Amygdala (tissue), 56 donors: ENCODE results near the gene GNAI2.
"Not testable (repeated sequence)": the region's sequence is repeated elsewhere in the genome, so short reads cannot be mapped to it uniquely, and the experiment has no call there.

Experiments used
- DNase-seq, 56 donors: peaks; one replicate each; lab custom pipeline; 2025; lab: John Stamatoyannopoulos, UW

The GNAI2 gene

DNA sequence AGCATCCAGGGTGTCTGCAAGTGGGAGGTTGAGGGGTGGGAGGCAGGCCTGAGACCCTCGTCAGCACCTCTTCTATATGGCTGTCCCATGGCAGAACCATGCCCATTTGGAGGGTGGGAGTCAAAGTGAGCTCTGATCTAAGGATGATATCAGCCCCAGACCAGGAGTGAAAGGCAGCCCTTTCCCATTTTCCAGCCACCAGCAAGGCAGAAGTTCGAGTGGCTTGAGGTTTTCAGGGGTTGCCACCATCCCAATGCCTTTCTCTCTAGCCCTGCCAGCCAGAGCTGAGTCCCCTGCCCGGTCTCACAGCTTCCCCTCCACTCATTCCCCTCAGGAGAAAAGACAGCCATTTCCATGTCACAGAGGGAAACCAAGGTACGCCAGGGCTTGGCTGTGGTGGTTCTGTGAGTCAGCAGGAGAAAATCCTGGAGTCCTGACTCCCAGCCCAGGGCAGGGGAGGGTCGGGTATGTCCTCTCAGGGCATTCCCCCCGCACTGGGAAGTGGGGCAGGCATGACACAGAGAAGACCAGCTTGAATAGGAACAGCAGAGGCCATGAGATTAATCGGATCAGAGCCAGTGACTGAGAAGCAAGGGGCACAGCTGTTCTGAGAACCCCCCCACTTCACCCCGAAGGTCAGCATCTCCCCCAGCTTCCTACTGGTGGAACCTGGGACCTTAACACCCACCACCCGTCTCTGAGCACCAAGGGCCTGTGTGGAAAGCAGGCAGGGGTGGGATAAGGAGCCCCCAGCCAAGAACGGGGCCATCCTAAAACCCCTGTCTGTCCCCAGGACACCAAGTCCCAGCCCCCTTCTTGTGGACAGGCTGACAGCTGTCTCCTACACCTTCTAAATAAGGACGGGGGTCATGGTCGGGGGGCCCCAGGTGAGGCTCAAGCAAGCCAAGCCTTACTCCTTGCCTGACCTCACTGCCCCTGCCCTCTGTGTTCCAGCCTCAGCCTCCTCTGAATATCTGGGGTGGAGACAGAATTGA is 31.9 kb upstream of the GNAI2 start:
- DNase-seq: no peak

DNA sequence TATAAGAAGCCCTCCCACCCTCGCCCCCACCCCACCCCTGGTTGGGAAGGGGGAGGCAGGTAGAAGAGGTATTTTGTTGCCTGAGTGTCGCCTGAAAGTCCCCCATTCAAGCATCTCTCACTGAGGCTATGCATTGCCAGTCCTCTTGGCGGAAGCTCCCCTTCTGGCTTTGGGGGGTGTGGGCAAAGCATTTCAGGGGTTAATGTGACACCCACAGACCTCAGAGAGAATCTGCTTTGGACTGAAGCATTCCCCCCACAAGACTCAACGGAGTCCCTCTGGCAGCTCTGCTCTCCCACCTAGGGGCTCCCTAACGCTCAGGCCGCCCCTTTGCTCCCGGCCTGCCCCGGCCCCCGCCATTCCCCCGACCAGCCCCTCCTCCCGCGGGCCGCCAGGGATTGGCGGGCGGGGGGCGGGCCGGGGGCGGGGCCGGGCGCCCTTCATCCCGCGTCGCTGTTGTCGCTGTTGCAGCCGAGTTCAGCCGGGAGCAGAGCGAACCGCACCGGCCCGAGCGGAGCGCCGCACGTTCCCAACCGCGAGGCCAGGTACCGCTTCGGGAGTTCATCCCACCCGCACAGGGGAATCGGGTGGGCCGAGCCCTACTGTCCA is 31.1 kb upstream of the GNAI2 start, which contains the start of gene SLC38A3:
Gene SLC38A3 (plus strand): TSS at position 468 of the 609 bp plus-strand sequence. CDS start 8,929 bp downstream, outside the sequence.
- DNase-seq: peak in 30 of 56 donors; percentile 19 to 67 (median 37)

DNA sequence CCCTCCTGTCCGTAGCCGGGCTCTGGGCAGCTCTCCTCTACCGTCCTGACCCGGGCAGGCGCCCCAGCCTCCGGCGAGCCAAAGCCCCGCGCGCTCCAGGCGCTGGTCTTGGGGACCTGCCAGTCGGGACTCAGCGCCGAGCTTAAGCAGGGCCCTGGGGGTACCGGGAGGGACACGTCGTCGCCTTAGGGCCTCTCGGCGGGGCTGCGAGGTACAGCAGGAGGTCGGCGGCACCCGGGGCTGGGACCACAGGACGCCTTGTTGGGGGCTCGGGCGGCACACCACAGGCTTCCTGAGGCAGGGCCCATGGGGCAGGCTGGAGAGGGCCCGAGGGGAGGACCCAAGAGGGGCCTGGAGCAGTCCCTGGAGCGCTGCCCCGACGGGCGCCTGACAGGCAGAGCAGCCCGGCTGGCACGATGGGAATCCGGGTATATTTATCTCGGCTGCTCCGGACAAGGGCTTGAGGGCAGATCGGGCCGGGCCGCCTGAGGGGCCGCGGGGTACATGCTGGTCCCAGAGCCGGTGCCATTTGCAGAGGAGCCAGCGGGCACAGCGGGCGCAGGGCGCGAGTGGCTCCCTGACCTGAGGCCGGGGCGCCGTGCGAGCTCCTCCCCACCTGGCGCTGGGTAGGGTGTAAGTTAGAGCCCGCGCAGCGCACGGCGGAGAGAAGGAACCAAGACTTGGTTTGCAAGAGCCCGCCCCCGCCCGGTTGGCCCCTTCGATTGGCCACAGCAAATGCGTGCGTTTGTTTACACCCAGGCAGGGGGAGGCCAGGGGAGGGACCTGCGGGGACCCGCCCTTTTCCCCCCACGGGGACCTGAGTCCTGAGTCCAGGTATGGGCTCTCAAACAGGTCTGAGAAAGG is 30.4 kb upstream of the GNAI2 start:
- peak in 18 of 56 donors; percentile 12 to 60 (median 40) for DNase-seq

DNA sequence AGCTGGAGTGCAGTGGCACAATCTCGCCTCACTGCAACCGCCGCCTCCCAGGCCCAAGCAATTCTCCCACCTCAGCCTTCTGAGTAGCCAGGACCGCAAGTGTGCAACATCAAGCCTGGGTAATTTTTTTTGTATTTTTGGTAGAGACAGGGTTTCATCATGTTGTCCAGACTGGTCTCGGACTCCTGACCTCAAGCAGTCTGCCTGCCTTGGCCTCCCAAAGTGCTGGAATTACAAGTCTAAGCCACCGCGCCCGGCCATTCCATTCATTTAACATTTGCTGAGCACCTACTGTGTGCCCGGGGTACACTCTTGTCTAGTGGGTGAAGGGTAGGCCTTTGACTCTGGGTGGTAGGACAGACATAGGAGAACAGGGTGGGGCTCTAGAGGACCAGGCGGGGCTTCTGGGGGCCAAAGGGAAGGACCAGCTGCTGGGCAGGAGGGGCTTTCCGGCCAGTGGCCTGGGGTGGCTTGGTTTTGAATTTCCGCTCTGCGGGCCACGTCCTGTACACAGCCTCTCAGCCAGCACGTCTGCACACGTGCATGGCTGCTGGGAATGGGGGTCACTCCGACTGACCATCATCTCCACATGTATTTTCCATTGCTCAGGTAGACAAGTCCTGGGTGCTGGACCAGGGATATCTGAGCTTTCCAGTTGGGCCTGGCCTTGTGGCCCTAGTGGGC is 28.5 kb upstream of the GNAI2 start:
- no peak for DNase-seq

DNA sequence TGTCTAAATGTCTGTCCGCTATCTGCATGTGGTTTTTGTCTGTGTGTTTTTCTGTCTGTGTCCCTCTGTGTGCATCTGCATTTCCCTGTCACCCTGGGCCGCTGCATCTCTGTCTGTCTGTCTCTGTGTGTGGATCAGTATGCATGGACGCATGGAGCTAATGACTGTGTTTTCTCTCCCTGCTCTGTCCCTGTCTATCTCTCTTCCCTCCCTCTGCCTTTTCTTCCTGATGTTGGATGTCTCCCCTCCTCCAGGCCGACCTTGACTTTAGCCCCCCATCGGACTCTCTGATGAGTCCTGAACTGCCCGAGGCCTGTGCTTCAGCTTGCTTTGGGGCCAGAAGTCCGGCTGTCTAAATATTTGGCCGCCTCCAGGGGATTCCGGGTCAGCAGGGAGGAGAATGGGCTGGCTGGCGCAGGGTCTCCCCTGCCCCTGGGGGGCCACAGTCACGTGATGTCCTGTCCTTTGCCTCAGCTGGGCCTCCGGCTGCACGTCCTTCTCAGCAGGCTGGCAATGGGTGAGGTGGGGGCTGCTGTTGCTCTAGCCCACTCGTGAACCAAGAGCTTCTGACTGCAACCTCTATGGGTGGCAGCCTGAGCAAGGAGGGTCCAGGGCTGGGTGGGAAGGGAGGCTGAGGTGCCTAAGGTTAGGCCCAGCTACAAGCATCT is 27.2 kb upstream of the GNAI2 start:
- DNase-seq: no peak

DNA sequence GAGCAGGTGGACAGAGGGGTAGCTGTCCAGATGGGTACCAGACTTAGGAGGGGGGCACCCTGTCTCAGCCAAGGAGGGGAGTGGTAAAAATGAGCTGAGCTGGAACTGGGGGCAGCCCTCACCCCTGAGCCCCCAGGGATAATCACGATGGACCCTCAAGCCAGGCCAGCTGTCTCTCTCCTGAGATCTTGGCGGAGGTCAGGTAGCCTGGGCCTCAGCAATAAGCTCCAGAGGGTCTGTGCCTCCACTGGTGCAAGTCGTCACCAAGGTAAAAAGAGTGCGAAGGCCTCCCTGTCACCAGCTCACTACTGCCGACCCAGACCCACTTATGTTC is 25.9 kb upstream of the GNAI2 start:
- DNase-seq: no peak

DNA sequence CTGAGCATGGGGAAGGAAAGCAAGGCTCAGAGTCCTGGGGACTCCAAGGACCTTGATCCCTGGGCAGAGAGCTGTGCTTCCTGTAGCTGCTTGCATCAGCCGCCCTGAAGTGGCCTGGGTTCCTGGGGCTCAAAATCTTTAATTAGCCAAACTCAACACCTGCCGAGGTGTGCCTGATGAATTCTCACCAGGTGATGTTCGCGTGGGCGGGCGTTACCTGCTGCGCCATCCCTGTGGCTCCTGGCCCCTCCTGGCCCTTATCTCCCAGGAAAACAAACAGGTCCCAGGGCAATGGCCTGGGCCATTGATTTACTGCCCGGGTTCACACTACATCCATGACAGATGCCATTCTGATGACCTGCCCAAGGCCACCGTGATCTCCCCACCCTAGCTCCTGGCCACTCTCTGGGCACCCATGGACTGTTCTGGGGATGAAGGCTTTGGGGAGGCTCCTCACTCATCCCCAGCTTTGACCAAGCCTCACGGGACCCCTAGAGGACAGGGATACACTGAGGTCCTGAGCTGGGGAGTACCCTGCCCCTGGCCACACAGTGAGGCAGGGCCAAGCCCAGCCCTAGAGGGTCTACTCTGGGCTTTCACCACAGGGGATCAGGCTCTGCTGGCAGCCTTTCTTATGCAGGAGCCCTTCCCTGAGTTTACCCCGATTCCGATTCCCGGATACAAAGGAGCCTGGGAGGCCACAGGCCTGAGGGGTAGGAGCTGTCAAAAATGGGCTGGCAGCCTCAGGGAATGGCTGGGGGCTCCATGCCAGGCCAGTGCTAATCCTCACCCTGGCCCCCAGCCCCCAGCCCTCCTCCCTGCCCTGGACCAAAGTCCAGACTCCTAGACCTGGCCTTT is 25.3 kb upstream of the GNAI2 start:
- DNase-seq: no peak

DNA sequence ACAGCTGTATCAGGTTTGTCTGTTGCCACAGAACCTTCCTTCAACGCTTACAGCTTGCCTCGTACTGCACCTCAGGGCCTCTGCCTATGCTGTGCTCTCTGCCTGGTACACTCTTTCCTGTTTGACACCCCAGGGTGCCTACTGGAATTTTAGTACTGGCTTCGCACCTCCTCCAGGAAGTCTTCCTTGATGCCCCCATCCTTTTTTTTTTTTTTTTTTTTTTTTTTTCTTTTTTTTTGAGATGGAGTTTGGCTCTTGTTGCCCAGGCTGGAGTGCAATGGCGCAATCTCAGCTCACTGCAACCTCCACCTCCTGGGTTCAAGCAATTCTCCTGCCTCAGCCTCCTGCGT is 24.7 kb upstream of the GNAI2 start:
- DNase-seq: not testable (repeated sequence)

DNA sequence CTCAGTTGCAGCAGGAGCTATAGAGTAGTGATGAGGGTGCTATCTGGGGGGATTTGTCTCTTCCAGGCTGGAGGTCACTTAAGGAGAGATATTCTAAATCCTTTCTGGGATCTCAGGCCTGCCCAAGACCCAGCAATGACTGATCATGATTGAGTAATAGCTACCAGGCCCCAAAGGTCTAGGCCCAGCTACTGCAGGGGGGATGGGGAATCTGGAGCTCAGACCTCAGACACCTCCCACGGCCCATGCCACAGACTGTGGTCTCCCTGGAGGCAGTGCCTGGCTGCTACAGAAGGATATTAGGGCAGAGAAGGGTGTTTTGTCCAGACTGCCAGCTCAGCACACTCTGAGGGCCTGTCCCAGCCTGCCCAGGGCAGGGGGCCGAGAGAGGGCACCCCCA is 24.1 kb upstream of the GNAI2 start:
- DNase-seq: peak in 1 of 56 donors; percentile 24

DNA sequence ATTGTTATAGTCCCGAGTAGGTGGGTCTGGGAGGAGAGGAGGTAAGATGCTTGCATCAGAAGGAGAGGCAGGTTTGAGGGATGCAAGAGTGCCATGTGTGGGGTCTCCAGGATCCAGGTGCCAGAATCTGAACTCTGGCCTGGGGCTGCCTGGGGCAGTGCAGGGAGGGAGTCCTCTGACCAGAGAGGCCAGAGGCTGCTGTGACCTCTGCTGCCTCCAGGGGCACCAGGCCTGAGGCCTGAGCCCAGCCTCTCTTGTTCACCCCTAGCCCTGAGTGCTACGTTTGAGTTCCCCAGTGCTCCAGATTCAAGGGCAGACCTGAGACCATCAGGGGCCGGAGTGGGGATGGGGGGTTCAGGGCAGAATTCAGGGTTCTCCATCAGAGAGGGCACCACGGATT is 23.5 kb upstream of the GNAI2 start:
- no peak for DNase-seq

DNA sequence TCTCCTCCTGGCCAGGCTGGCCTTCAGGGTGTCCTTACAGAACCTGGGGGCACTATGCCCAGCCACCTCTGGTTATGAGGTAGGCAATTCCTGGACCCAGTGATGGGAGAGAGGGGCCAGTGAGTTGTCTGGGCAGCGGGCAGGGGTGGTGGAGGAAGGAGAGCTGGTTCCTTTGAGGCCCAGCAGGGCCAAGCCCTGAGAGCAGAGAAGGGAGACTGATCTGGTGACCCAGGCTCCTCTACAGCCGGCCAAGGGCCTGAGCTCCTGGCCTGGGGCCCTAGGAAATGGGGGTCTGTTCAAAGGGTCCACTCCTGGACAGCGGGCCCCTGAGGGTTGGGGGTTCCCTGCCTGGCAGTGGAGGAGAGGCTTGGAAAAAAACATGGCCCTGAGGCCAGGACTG is 23.0 kb upstream of the GNAI2 start:
- peak in 3 of 56 donors; percentile 27 to 63 (median 45) for DNase-seq

DNA sequence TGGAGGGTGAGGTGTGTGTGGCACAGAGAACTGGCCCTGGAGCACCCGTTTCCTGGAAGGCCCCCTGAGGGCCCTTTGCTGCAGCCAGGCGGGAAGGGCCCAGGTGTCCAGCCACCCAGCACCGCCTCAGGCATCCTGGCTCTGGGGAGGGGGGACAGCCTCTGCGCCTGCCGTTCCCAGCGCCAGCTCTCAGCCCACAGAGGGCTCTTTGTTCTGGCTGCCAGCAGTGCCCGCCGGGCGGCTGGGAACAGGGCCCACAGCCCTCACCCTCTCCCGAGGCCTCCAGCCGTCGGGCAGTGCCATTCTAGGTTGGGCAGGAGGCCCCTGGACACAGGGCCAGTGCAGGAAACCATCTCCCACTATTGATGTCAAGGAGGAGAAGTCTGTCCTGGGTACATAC is 22.6 kb upstream of the GNAI2 start:
- peak in 55 of 56 donors; percentile 43 to 96 (median 83) for DNase-seq

DNA sequence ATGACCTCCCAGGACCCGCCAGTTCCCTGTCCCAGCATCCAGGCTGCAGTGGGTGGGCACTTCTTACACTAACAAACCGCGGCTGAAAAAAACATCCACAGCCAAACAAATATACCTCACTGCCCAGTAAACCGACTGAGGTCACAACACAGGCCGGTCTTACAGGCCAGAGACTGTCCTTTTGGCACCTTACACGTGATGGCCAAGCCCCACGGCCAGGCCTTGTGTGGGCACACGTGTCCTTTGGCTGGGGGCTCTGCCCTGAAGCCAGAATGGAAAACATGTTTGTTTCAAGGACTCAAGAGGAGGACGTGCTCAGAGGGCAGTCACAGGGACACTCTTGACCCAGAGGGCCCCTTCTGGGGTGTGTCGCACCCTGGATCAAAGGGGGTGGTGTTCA is 21.2 kb upstream of the GNAI2 start:
- no peak for DNase-seq

DNA sequence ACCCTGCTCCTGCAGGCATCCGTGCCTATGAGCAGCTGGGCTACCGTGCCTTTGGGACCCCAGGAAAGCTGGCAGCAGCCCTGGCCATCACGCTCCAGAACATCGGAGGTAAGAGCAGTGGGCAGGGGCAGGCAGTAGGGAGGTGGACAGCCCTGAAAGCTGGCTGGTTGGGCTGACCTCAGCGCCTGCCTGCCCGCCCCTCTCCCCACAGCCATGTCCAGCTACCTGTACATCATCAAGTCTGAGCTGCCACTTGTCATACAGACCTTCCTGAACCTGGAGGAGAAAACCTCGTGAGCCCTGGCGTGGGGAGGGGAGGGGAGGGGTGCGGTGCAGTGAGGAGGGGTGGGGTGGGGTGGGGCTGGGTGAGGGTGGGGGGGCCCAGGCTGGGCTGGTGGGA is 20.5 kb upstream of the GNAI2 start:
- no peak for DNase-seq

DNA sequence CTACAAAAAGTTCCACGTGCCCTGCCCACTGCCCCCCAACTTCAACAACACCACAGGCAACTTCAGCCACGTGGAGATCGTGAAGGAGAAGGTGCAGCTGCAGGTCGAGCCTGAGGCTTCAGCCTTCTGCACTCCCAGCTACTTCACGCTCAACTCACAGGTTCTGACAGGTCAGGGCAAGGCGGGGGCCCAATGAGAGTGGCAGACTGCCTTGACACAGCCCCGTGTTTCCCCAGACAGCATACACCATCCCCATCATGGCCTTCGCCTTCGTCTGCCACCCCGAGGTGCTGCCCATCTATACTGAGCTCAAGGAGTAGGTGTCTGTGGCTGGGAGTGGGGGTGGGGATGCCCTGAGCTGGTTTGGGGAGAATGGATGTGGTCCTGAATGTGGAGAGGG is 18.3 kb upstream of the GNAI2 start:
- DNase-seq: no peak

DNA sequence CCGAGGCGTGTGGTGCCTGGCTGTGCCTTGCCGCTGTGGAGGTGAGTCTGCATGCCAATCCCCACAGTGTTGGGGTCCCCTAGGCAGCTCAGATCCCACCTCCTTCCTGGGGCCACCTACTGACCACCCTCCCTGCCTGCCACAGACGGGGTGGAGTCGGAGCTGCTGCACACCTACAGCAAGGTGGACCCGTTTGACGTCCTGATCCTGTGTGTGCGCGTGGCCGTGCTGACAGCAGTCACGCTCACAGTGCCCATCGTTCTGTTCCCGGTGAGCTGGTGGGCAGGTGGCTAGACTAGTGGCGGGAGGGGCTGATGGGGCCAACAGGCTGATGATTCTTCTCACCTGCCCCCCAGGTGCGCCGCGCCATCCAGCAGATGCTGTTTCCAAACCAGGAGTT is 17.6 kb upstream of the GNAI2 start:
- no peak for DNase-seq

DNA sequence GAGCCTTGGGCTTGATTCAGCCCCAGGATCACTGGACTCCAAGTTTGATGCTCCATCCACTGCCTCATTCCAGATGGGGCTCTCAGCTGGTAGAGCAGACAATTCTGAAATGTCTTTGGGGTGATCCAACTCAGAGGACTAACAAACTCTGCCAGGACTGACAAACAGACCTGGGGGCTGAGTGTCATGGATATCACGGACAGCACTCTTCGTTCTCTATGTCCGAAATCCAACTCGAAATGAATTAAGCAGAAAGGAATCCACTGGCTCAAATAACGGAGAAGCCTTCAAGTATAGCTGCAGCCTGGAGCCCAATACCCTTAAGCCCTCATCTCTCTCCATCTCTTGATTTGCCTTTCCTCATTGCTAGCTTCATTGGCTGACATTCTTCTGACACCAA is 16.7 kb upstream of the GNAI2 start:
- no peak for DNase-seq

DNA sequence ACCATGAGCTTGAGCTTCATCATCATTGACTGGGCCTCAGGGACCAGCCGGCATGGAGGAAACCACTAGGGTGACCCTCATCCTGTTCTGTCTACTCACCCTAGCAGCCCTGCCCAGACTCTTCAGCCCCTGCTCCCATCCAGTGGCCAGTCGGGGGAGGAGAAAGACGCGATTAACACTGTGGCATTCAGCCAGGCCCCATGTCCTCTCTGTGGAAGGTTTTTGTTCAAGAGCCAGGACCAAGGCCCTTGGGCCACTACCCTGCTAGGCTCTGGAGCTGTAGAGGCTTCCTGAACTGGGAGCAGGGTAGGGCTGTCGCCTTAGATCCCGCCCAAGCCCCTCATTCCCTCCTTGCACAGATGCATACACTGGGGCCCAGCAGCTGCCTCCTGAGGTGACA is 15.9 kb upstream of the GNAI2 start:
- peak in 6 of 56 donors; percentile 11 to 37 (median 18) for DNase-seq

DNA sequence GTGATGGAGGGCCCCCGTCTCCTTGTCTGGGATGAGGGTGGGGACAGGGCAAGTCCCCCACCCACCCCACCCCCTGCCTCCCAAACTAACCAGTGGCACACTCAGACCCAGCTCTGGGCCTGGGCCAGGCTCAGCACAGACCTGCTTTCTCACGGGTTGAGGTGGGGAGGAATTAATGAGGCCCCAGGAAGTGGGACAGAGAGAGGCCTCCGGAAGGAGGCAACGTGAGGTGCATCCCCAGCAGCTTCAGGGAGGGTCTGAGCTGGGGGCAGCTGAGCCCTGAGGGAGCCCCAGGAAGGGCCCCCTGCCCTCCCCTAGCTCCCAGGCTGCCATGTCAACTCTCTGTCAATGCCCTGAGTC is 15.0 kb upstream of the GNAI2 start:
- no peak for DNase-seq
